ENCODE results near the gene PCDHGA4.
"Not testable (repeated sequence)": the region's sequence is repeated elsewhere in the genome, so short reads cannot be mapped to it uniquely, and the experiment has no call there.

The PCDHGA4 gene

GRCh38 chr5:141354900-141355469, at the start of gene PCDHGA4:
TSS of gene PCDHGA4 (plus strand) at chr5:141355021. CDS start at chr5:141355108, 87 bp downstream.
- no peak for DNase-seq

GRCh38 chr5:141306630-141307029, 48.2 kb upstream of the PCDHGA4 start:
- no peak for DNase-seq

GRCh38 chr5:141313711-141314110, 41.1 kb upstream of the PCDHGA4 start:
- DNase-seq: no peak

GRCh38 chr5:141316963-141317362, 37.9 kb upstream of the PCDHGA4 start:
- not testable (repeated sequence) for DNase-seq

GRCh38 chr5:141319202-141319601, 35.6 kb upstream of the PCDHGA4 start:
- DNase-seq: no peak

GRCh38 chr5:141319699-141320098, 35.1 kb upstream of the PCDHGA4 start:
- no peak for DNase-seq

- DNase-seq: peak; percentile 87
Observed at GRCh38 chr5:141320225-141321169, 34.3 kb upstream of the PCDHGA4 start, which contains the start of gene TAF7. TSS of gene TAF7 (minus strand) at chr5:141320784. CDS start at chr5:141320044, 740 bp downstream.

- DNase-seq: no peak
Observed at GRCh38 chr5:141322261-141322660, 32.6 kb upstream of the PCDHGA4 start.

- DNase-seq: peak; percentile 64
Observed at GRCh38 chr5:141326088-141326854, 28.6 kb upstream of the PCDHGA4 start.

- DNase-seq: no peak
Observed at GRCh38 chr5:141328231-141328630, 26.6 kb upstream of the PCDHGA4 start.

GRCh38 chr5:141330299-141331080, 24.3 kb upstream of the PCDHGA4 start, which contains the start of gene PCDHGA1:
TSS of gene PCDHGA1 (plus strand) at chr5:141330514.
- DNase-seq: no peak

- not testable (repeated sequence) for DNase-seq
Observed at GRCh38 chr5:141332571-141332970, 22.2 kb upstream of the PCDHGA4 start.

- no peak for DNase-seq
Observed at GRCh38 chr5:141338538-141339306, 16.1 kb upstream of the PCDHGA4 start, which contains the start of gene PCDHGA2. TSS of gene PCDHGA2 (plus strand) at chr5:141338760.

- DNase-seq: not testable (repeated sequence)
Observed at GRCh38 chr5:141340781-141341354, 14.0 kb upstream of the PCDHGA4 start.

- DNase-seq: no peak
Observed at GRCh38 chr5:141342773-141343172, 12.0 kb upstream of the PCDHGA4 start.

GRCh38 chr5:141343242-141343952, 11.4 kb upstream of the PCDHGA4 start, which contains the start of gene PCDHGA3:
TSS of gene PCDHGA3 (plus strand) at chr5:141343829. CDS start at chr5:141344034, 205 bp downstream.
- no peak for DNase-seq

GRCh38 chr5:141343953-141344463, 10.8 kb upstream of the PCDHGA4 start:
- DNase-seq: no peak

GRCh38 chr5:141345327-141345726, 9.5 kb upstream of the PCDHGA4 start:
- no peak for DNase-seq

- DNase-seq: not testable (repeated sequence)
Observed at GRCh38 chr5:141346017-141346416, 8.8 kb upstream of the PCDHGA4 start.

Measured in activated effector memory CD4-positive, alpha-beta T cell treated with Interleukin-2 at 50 U/mL for 16 hours (primary cell).